ENCODE data around the gene PIPOX.

DNA sequence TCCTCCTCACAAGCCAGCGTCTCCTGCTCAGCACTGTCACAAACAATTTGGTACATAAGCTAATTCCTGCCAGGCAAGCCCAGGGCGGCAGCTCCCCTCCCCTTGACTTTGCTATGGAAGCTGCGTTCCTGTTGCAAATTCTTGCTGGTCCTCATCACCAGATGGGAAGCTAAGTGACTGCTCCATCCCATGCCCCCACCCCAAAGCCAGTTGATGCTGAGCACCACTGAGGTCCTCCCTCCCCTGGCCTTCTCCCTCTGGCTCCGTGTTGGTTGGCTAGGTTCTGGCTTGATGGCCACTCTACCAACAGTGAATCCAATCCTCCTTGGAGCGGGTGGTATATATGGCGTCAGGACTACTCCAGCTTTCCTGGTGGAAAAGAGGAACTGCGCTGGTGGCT, 34.4 kb downstream of the PIPOX start:
- TF ChIP-seq CTCF (IDR thresholded peaks at IDR 0.05; ENCODE audit: low read depth, low read length) (no peak), EZH2phosphoT487 (IDR thresholded peaks at IDR 0.05; ENCODE audit: low read depth) (no peak)
